ENCODE data around the gene ABLIM3.

DNA sequence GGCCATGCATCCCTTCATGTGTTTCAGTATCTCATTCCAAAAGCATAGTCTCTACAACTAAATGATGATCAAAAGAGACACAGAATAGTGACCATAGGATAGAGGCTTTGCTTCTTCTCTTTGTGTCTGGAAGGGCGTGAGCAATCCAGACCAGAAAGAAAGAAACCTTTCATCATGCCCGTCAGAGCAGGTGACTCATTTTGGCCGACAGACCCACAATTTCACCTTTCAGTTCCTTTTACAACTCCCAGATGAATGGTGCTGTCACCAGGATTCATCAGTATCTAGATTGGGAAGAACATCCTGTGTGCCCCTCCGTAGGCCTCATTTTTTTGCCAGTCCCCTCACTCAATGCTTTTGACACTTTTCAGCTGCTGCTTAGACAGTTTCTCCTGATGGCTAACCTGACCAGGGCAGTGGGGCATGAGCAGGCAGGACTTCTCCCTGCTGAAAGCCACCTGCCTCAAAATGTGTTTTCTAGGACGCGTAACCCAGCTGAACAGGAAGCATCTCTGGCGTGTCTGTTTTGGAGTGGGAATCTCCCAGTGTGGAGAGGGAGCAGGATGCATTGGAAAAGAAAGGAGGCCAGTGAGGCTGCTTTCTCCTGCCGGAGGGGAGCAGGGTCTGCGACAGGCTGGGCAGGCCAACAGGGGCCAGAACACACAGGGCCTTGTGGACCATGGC, 21.2 kb downstream of the ABLIM3 start:
- TF ChIP-seq TSHZ2 (CRISPR knock-in tag; IDR thresholded peaks at IDR 0.05) (no peak), TCF4 (CRISPR knock-in tag; IDR thresholded peaks at IDR 0.05; ENCODE audit: borderline replicate concordance) (no peak), CREB5 (CRISPR knock-in tag; IDR thresholded peaks at IDR 0.05; ENCODE audit: low read depth) (no peak), ZFP30 (CRISPR knock-in tag; IDR thresholded peaks at IDR 0.05) (no peak), ZC3H10 (CRISPR knock-in tag; IDR thresholded peaks at IDR 0.05) (no peak), GLIS3 (CRISPR knock-in tag; IDR thresholded peaks at IDR 0.05) (no peak), PATZ1 (CRISPR knock-in tag; IDR thresholded peaks at IDR 0.05; ENCODE audit: borderline replicate concordance) (no peak), ZNF8 (CRISPR knock-in tag; IDR thresholded peaks at IDR 0.05) (no peak)
- TF ChIP-seq, protein P1, sequence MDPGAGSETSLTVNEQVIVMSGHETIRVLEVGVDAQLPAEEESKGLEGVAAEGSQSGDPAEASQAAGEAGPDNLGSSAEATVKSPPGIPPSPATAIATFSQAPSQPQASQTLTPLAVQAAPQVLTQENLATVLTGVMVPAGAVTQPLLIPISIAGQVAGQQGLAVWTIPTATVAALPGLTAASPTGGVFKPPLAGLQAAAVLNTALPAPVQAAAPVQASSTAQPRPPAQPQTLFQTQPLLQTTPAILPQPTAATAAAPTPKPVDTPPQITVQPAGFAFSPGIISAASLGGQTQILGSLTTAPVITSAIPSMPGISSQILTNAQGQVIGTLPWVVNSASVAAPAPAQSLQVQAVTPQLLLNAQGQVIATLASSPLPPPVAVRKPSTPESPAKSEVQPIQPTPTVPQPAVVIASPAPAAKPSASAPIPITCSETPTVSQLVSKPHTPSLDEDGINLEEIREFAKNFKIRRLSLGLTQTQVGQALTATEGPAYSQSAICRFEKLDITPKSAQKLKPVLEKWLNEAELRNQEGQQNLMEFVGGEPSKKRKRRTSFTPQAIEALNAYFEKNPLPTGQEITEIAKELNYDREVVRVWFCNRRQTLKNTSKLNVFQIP (CRISPR knock-in tag; IDR thresholded peaks at IDR 0.05; ENCODE audit: borderline replicate concordance, low read depth) = no peak

All from SK-N-SH treated with all-trans-retinoic acid at 6 μM for 48 hours (cell line).